ENCODE measurements around the gene UBE3C.

GRCh38 chr7:157276731-157277562, 138.2 kb downstream of the UBE3C start:
- TF ChIP-seq CTCF (IDR thresholded peaks at IDR 0.05): no peak
- TF ChIP-seq POLR2A (IDR thresholded peaks at IDR 0.05): no peak
